D721Med (cell line): ENCODE results near the gene DCTN5.

ENCODE experiments used
- DNase-seq: peaks from one replicate; pipeline ENCODE4 v3.0.0; 2011; ENCODE audit warnings: low spot score; ENCODE audit not compliant: insufficient read length
- FAIRE-seq: peaks from 2 replicates; lab custom pipeline; 2011; peaks lifted over from hg19 to GRCh38; lab: Jason Lieb, UNC
- TF ChIP-seq, protein P1 (sequence below): IDR thresholded peaks from 2 replicates; pipeline ENCODE4 v1.5.1; 2012; ENCODE audit warnings: mild to moderate bottlenecking, control low read depth; ENCODE audit not compliant: insufficient read depth; ENCODE audit errors: missing control alignments

DCTN5 gene

DNA sequence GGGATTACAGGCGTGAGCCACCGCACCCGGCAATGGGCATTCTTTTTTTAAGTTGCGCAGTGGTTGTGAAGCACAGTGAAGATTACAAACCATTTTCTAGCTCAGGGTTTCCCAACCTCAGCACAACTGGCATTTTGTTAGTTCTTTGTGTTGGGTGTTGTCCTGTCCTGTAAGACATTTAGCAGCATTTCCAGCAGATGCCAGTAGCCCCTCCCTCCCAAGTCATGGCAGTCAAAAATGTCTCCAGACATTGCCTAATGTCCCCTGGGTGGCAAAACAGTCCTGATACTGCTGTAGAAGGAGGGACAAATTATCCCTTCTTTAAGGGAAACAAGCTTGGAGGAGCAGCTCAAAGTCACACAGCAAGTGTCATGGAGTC is 53.0 kb downstream of the DCTN5 start:
- DNase-seq (no peak), FAIRE-seq (no peak)
- TF ChIP-seq, protein P1, sequence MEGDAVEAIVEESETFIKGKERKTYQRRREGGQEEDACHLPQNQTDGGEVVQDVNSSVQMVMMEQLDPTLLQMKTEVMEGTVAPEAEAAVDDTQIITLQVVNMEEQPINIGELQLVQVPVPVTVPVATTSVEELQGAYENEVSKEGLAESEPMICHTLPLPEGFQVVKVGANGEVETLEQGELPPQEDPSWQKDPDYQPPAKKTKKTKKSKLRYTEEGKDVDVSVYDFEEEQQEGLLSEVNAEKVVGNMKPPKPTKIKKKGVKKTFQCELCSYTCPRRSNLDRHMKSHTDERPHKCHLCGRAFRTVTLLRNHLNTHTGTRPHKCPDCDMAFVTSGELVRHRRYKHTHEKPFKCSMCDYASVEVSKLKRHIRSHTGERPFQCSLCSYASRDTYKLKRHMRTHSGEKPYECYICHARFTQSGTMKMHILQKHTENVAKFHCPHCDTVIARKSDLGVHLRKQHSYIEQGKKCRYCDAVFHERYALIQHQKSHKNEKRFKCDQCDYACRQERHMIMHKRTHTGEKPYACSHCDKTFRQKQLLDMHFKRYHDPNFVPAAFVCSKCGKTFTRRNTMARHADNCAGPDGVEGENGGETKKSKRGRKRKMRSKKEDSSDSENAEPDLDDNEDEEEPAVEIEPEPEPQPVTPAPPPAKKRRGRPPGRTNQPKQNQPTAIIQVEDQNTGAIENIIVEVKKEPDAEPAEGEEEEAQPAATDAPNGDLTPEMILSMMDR = no peak

DNA sequence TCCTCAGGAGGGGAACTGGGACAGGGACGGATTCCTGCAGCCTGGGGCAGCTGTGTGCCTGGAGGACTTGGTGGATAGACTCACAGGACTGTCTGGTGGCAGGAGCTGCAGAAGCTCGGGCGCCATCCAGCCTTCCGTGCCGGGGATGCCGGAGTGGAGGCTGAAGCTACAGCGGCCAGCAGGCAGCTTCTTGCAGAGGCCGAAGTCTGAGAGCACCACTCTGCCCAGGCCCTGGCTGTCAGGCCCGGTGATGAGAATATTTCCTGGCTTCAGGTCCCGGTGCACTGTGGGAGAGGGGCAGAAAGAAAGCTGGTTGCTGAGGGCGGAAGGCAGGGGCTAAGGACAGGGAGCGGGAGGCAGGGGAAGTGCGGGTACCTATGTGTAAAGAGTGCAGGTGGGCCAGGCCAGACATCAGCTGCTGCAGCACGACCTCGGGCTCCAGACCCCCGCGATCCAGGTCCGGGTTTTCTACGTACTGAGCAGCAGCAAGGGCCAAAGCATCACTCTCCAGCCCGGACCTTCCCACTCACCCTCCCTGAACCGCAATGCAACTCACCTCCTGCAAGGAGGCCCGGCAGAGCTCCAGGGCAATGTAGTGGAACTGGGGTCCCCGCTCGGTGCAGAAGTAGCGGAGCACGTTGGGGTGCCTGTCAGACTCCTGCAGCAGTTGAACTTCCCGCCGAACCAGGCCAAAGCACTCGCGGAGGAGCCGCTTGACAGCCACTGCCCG is 53.5 kb downstream of the DCTN5 start:
- no peak for FAIRE-seq
- DNase-seq = no peak
- TF ChIP-seq, protein P1 = no peak

DNA sequence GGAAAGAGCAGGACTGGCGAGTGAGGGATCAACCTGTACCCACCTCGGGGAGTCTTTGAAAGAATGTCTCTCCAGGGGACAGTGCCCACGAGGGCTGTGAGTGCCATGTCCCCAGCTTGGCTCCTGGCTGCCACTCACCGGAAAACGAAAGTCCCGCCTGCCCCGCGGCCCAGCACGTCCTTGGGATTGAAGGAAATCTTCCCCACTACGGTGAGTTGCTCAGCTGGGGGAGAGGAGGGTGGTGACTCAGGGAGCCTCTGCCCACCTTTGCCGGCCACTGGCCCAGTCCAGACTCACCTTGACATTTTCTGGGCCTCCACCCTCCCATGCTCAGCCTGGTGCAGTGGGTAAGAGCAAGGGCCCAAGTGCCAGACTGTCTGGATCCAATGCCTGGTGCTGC is 54.5 kb downstream of the DCTN5 start:
- no peak for FAIRE-seq
- DNase-seq = no peak
- TF ChIP-seq, protein P1 = no peak

DNA sequence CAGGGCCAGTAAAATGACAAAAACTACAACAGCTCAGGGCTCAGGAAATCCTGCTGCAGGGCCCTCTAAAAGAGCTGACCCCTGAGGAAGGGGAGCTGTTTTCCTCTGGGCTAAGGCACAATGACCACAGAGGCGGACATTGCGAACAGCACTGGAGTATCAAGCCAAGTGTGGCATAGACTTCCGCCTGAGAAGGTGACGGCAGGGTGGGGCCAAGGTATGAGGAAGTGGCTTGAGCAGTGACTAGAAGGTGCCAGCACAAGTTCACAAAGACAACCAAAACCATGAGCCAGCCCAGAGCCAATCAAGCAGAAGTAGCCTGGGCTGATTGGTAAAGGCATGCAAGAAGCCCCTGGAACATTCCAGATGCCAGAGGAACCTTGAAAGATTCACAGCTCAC is 57.8 kb downstream of the DCTN5 start:
- no peak for FAIRE-seq
- DNase-seq = no peak
- TF ChIP-seq, protein P1 = no peak

DNA sequence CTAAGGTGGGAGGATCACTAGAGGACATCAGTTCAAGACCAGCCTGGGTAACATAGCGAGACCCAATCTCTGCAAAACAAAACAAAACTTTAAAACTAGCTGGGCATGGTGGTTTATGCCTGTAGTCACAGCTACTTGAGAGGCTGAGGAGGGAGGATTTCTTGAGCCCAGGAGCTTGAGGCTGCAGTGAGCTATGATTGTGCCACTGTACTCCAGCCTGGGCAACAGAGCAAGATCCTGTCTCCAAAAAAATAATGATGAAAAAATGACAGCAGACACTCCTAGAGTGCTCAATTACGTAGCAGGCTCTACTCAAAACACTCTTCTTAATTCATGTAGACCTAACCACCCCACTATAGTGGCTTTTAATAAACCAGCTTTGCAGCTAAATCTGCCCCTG is 58.8 kb downstream of the DCTN5 start:
- TF ChIP-seq, protein P1 = no peak
- no peak for FAIRE-seq
- no peak for DNase-seq

DNA sequence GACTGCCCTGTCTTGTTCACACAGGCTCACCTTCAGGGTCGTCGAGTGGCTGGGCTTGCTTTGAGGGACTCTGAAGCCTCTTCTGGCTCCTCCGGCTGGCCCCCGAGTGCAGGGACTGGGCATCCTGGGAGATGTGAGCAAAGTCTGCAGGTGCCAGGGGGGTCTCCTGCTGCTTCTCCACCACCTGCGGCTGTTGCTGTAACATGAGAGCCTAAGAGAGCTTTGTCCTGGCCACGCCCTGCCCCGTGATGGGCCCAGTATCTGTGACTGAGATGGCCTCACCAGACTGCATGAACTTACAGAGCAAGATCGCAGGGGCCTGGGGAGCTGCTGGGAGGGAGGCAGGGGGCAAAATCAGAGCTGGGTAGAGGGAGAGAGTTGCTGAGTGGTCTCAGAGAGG is 59.2 kb downstream of the DCTN5 start:
- DNase-seq (no peak), FAIRE-seq (no peak)
- TF ChIP-seq, protein P1 = no peak

DNA sequence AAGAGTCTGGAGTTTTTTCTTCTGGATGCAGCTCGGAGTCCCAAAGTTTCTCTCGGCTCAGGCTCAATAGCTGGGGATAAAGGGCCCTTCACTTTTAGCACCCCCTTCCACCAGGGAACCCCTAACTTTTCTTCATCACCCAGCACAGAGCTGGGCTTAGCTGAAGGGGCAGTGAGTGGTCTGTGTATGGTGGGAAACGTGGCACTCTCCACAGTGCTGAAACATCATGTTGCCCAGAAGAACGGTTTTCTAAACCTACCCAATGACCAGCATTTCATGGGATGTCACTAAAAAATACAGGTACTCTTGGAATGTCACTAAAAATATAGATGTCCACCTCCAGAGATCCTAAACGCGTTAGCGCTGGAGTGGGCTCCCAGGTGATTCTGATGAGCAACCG is 59.8 kb downstream of the DCTN5 start:
- FAIRE-seq = no peak
- no peak for DNase-seq
- TF ChIP-seq, protein P1 = no peak
